HK-2 (cell line): ENCODE data around the gene TEX52.

Experiments used
- DNase-seq: peaks from one replicate; pipeline ENCODE4 v3.0.0-alpha.2; 2018; ENCODE audit not compliant: unreplicated experiment

The TEX52 gene

DNA sequence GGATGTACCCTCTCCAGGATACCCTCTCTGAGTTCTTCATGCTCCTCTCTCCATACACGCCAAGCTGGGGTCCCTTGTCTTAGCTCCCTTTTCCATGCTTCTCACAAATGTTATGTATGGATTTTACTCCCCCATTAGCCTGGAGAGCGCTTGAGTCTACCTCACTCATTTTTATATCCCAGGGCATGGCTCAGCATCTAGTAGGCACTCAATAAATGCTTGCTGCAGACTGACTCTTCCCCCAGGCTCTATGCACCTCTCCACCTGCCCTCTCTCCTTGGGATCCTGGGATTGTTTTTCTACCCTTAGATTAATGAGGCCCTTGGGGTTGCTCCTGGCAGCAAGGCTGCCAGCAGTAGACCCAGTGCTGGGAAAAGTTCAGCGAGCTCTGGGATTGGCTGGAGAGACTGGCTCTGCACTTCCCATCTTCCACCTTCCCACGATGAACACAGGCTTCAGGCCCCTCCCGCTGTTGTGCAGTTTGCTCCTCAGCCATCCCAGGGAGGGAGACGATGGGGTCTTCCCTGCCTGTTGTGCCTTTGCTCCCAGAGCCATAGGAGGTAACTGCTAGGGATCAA, 24.2 kb downstream of the TEX52 start:
- no peak for DNase-seq

DNA sequence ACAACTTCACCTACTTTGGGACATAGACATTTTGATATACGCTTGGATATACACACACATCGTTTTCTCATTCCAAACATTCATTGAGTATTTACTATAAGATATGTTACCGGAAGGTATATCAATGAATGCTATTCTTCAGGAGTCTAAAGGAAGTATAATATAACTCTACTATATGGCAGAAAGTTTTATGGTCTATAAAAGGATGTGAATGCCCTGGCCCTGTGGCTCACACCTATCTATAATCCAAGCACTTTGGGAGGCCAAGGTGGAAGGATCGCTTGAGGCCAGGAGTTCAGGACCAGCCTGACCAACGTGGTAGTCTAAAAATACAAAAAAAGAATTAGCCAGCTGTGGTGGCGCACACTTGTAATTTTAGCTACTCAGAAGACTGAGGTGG, 27.6 kb downstream of the TEX52 start:
- no peak for DNase-seq

DNA sequence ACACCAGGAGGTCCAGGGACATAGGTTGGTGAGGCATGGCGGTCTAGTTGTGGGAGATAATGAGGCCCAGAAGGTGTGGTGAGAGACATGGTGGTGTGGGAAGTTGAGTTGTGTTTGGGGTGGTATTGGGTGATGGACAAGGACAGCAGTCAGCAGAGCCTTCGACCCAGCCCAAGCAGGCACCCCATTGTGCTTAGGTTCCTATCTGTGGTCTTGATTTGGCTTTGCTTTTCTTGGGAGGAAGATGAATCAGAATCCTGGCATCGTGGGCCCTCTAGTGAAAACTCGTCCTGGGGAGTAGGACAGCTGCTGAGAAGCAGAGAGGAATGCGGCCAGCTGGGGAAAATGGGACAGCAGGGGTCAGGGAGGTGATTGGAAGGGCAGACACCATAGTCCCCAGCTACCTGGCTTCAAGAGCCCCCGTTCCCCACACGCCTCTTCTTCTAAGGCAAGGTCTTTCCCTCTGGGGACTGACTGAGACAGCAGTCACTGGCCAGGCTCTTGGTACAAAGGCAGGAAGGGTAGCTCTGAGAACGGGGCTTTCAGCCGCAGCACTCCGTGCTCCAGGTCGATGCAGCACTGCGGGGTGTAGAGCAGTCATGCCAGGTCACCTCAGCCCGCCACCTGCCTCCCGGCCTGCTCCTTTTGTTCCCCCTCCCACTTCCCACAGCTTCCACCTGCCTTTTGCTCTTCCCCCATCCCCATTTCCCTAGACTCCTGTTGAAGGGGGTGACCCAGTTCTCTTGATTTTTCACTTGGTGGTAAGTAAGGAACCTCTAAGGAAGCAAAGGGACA, 29.9 kb downstream of the TEX52 start:
- no peak for DNase-seq

DNA sequence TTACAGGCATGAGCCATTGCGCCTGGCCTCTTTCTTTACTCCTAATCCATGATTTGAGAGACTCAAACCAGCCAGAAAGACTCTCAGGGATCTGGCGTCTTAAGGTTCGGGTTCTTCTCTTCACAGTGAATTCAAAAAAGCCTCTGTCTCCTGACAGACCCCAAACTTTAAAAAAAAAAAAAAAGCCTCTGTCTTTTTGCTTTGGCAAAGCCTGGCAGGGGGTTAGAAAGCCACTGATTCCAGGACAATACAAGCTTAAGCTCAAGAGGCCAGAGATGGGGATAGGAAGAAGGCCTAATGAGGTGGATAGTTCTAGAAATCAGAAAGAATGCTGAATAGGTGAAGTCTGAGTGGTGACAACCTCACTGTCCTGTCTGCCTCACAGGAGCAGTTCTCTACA, 30.8 kb downstream of the TEX52 start:
- no peak for DNase-seq

DNA sequence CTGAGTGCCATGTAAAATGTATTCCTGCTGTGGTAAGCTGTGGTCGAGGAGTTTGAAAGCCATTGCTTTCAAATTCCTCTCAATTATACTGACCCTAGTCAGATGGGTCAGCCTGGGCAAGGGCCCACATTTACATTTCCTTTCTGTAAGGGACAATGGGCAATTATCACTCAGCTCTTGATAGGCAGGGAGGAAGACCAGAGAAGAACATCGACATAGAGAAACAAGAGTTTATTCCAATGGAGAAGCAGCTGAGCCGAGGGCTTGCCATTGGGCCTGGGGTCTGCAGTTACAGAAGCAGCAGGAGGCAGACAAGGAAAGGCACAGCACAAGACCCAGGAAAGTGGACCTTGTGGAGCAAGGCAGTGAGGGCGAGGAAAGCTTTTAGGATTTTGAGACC, 31.7 kb downstream of the TEX52 start:
- no peak for DNase-seq

DNA sequence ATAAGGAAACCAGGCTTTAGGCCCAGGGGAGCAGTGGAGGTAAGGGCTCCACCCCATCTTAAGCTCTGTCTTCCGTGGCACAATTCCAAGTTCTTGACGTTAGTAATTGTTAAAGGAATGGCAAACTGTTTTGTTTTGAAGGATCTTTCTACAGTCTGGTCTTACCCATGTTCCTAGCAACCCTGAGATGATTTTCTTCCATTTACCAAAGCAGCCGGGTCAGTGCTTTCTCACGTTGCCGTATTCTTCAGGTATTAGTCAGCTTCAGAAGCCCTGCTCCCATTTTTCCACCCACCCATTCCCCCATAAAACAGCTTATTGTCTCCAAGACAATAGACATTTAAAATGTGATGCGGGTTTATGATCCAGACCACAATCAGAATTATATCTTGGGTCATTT, 32.3 kb downstream of the TEX52 start:
- DNase-seq = no peak

DNA sequence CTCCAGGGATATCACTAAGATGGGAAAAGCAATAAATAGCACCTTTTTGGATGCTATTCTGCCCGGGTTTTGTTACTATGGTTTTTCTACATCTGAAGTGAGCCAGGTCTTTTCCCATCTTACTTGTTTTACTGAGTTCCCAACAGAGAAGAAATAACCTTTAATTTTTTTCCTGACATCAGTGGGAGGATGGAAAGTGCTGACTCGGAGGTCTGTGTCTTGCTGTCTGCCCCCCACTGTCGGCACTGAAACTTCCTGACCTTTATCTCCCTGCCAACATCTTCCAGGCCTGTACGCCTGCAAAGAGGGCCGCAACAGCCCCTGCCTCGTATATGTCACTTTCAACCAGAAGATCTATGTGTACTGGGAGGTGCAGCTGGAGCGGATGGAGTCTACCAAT, 33.4 kb downstream of the TEX52 start:
- DNase-seq = no peak

DNA sequence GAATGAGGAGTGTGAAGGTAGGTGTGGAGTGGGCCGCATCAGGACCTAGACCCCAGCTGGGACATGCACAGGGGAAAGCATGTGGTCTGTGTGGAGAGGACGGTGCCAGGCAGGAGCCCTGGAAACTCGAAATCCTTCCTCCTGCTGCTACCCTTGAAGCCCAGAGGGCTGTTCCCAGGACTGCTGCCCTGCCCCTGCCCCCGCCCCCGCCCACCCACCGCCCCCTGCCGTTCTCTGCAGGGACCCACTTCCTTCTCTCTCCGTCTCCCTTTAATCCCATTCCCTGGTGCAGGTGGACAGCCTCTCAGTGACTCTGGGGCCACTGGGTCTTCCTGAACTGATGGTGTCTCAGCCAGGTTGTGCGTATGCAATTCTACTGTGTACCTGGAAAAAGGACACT, 36.4 kb downstream of the TEX52 start:
- DNase-seq = no peak

DNA sequence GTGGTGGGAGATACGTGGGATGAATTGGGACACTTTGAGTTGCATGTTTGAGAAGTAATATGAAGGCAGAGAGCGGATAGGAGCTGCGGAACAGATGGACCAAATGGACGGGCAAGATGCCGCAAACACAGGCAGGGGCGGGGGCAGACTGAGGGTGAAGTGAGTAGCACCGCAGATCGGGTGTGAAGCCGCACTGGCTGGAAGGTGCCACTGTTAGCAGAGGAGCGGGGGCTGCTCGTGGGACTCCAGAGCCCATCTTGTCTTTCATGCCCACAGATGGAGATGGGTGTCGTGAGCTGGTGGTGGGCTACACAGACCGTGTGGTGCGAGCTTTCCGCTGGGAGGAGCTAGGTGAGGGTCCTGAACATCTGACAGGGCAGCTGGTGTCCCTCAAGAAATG, 37.0 kb downstream of the TEX52 start:
- no peak for DNase-seq

DNA sequence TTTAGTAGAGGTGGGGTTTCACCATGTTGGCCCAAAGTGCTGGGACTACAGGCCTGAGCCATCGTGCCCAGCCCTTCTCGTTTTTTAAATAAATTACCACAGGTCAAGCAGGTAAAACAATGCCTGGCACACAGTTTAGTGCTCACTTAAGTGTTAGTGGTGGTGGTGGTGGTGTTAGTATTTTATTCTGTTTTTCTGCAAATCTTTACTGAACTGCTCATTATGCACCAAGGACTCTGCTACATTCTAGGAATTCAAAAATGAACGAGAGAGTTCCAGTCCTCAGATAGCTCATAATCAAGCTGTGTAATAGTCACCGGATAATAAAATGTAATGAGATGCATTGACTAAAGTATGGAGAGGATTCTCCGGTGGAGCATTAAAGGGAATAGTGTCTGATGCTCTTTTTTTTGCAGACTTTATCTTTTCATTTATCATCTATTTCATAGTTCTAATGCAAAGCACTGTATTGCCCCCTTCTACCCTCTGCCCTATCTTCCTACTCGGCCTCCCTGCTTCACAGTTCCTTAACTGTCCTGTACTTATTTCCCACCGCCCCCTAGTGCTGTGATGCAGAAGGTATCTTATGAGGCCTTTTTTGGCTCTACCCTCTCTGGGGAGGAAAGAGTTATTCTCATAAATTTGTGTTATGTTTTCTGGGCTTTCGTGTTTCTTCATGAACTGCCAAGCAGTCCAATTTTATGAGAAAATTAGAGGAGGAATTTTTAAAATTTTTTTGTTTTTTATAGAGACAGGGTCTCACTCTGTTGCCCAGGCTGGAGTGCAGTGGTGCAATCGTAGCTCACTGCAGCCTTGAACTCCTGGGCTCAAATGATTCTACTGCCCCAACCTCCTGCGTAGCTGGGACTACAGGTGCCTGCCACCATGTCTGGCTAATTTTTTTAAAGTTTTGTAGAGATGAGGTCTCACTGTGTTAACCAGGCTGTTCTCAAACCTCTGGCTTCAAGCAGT, 43.3 kb downstream of the TEX52 start:
- peak; percentile 31 for DNase-seq

DNA sequence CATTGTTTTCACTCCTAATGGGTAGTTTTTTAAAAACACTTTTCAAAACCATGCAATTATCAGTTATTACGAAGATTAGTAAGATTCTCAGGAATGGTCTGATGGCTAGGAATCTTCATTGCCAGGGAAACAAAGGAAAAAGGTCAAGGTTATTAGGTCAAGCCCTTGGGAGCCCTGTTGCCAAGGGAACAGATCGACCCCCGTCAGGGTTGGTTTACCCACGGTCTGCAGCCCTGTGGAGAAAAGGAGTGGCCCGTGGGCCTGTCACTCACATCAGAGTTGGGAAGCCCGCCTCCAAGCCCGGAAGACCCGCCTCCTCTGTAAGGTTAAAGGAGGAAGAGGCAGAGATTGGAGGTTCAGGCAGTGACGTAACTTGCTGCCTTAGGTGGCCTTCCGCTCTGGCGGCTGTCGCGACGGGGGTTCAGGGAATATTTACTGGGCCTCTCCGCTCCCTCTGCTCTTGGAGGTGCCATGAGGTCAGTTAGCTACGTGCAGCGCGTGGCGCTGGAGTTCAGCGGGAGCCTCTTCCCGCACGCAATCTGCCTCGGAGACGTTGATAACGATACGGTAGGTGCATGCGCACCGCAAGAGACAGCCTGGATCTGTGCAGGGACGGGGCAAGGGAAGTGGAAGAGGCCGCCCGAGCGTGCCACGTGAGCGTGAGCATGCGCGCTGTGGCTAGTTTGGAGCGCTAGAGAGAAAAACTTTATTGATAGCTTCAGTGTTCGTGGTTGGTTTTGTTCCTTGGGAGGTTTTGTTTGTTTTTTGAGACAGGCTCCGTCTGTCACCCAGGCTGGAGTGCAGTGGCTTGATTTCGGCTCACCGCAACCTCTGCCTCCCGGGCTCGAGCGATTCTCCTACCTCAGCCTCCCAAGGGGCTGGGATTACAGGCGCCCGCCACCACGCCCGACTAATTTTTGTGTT, 44.3 kb downstream of the TEX52 start, which contains the start of gene ITFG2:
ITFG2 (plus strand) TSS at position 379 of the 924 bp plus-strand sequence; CDS start at position 472, 93 bp downstream.
- peak; percentile 96 for DNase-seq

DNA sequence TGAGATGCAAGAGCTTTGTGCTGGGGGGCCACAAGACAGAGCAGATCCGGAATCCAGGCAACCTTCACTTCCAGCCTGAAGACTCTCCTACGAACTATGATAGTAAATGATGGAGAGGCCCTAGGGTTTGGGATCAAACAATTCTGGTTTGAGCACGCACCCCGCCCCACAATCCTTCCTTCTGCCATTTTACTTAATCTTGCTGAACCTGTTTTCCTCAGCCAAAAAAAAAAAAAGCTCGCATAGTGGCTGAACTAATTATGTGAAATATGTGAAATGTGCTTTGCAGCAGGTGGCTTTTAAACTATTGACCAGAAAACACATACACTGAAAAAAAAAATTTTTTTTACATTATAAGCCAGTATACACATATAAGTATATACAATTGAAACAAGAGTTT, 45.0 kb downstream of the TEX52 start:
- no peak for DNase-seq

DNA sequence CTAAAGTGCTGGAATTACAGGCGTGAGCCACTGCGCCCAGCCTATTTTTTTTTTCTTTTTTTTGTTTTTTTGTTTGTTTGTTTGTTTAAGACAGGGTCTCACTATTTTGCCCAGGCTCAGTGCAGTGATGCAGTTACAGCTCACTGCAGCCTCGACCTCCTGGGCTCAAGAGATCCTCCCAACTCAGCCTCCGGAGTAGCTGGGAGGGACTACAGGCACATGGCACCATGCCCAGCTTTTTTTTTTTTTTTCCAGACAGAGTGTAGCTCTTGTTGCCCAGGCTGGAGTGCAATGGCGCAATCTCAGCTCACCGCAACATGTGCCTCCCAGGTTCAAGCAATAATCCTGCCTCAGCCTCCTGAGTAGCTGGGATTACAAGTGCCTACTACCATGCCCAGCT, 50.1 kb downstream of the TEX52 start:
- DNase-seq = no peak

DNA sequence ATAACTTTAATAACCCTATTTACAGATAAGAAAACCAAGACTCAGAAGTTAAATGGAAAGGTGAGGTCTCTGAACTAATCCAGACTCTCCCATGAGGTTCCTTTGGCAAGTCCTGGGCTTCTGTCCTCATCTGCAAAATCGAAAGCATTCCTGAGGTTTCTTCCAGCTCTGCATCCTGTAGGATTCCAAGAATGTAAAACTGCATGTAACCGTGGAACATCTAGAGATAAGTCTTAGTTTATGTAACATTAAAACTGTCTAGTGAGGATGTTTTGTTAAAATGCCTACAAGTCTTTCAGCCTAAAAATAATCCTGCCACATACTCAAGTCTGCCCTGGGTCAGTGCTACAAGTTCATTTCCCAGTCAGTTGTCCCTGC, 51.7 kb downstream of the TEX52 start:
- DNase-seq = no peak

DNA sequence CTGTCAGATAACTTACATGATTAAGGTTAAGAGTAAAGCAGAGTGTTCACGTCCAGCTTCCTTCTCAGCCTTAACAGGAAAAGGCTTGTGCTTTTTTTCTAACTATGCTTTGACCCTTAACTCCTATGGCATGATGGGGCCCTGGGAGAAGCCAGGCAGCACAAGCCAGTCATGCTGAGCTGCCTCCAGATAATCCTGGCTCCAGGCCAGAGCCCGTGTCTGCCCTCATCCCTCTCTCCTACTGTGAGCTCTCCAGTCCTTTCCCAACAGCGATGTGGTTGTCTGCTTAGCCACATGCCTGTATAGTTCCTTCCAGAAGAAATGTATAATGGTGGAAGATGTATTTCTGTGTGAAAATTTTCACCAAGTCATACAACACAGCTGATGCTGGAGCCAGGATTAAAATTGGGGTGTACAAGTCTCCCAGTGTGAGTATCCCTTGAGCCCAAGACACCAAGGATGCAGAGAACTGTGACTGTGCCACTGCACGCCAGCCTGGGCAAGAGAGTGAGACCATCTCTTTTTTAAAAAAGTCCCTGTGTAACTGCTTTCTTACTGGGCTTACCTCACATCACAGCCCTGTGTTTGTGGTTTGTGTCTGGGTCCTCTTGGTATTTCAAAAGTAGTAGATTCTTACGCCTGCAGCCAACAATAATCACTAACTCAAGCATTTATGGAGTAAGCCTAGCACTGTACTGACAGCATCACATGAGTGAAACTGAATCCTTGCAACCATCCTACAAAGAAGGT, 52.3 kb downstream of the TEX52 start:
- peak; percentile 38 for DNase-seq

DNA sequence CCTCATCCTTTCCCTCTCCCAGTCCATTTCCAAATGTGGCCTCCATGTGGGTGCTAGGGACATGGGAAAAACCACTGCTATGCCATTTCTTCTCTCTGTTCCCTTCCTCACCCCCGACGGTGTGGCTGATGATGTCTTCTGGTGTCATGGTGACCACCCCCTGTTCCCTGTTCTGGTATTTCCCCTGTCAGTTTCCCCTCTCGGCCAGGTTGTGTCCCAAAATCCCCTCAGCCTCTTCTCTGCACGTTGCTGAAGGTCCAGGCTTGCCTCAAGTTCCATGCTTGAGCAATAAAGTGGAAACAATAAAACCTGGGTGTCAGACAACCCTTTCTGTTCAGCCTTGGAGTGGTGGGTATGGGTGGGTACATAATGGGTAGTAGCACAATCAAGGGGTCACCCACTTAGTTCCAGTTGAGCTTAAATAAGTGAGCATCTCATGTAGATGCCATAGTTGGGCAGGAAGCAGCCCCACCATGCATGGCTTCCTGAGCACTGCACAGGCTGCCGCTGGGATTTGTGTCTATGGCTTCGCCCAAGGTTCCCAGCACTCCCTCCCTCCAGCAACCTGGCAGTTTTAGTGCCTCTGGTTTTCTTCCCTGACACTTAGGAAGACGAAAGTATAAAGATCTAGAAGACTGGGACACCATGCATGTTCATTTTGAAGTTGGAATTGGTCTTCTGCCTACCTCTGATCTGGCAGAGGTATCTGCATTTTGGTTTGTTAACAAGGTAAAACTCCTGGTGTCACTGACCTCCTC, 53.0 kb downstream of the TEX52 start:
- no peak for DNase-seq

DNA sequence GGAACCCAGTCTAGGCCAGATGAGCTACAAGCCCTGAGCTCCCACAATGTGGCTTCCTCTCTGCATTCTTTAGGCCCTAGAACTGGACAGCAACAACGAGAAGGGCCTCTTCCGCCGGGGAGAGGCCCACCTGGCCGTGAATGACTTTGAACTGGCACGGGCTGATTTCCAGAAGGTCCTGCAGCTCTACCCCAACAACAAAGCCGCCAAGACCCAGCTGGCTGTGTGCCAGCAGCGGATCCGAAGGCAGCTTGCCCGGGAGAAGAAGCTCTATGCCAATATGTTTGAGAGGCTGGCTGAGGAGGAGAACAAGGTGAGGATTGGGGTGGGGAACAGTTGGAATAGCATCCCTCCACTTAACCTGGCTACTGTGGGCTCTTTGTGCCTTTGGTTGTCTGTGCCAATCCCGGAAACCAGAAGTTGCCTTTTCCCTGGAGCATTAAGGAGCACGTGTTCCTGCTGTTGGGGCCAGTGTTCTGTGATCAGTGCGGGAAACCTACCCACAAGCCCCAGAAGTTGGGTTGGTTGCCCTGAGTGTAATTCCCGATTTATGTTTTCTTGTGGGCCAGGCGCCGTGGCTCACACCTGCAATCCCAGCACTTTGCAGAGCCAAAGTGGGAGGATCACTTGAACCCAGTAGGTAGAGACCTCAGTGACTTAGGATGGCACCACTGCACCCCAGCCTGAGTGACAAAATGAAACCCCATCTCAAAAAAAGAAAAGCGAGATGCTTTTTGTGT, 55.6 kb downstream of the TEX52 start:
- DNase-seq = no peak

DNA sequence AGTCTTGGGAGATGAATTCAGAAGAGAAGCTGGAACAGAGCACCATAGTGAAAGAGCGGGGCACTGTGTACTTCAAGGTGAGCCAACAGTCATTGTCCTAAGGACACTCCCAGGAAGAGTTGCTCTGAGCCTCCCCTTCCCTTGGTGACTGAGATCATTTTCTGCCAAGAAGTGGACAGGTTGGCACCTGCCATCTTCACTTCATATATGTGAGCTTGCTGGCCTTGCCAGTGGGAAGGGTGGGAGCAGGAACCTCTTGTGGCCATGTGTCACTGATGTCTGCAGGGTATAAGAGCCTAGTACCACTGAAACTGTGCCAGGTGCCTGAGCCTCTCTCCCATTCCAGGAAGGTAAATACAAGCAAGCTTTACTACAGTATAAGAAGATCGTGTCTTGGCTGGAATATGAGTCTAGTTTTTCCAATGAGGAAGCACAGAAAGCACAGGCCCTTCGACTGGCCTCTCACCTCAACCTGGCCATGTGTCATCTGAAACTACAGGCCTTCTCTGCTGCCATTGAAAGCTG, 56.7 kb downstream of the TEX52 start:
- no peak for DNase-seq
